ENCODE measurements around the gene CCNB3. TPM values are rescaled to one million over a fixed set of nuclear protein-coding genes. Genes with fewer than 3 reads are reported as not detected.

CCNB3 gene
- total RNA-seq: 0.92 TPM

GRCh38 chrX:50204364-50204899, at the start of gene CCNB3:
Gene CCNB3 (plus strand): TSS chrX:50204765. CDS start chrX:50285164, 80,399 bp downstream.

DNA sequence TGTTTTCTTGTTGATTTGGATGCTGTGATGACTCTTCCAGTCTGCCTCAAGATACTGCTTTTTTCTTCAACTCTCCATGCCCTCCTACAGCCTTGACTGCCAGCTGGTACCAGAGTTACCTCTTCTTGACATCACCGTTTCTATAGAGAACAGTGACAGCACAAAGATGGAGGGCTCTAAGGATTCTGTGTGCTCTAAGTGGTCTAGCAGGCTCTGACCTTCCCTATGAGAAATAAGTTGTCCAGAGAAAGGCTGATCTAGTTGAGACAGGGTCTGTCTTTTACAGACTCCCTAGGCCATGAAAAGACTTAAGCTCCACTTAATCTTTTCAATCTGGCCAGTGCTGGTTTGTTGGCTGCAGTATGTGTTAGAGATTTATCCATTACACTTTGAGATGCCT, 3.7 kb upstream of the CCNB3 start, which contains the start of gene AKAP4:
TSS of gene AKAP4 (minus strand) at position 101 of the 400 bp plus-strand sequence. CDS start 118 bp downstream, outside the sequence.

Small RNAs within 50 kb of the gene (small RNA-seq; reads per million reads assigned to genes)
- not detected for gene PYY3
- gene RF00019: not detected

Other genes starting within 250 kb of the CCNB3 start
- gene AKAP4, start 3.8 kb upstream of the CCNB3 start, total RNA-seq: not detected